Measurements from ENCODE around the gene KIAA1328.

GRCh38 chr18:37218022-37218590 is 389.2 kb downstream of the KIAA1328 start:
- TF ChIP-seq CTCF (IDR thresholded peaks at IDR 0.05) (no peak), POLR2A (IDR thresholded peaks at IDR 0.05) (no peak), EP300 (IDR thresholded peaks at IDR 0.05) (no peak), POLR2AphosphoS5 (IDR thresholded peaks at IDR 0.05) (no peak)
